BLaER1 treated with 17β-estradiol and CSF1 and Interleukin-3, amounts not matched to agents 10 nM and 100 nM (cell line): ENCODE measurements around the gene AUTS2.
A peak's percentile ranks its signal among the peaks of the same experiment; 100 is the strongest.

Source experiments
- H3K27ac ChIP-seq, 11 experiments: shearing (Covaris generic); formaldehyde crosslinking; 2 replicates each; pipeline ENCODE4 v1.8.1; 2022
- H3K27me3 ChIP-seq, 11 experiments: shearing (Covaris generic); formaldehyde crosslinking; 2 replicates each; pipeline ENCODE4 v1.8.1; 2022
- H3K36me3 ChIP-seq, 11 experiments: shearing (Covaris generic); formaldehyde crosslinking; 2 replicates each; pipeline ENCODE4 v1.8.1; 2022
- H3K4me1 ChIP-seq, 10 experiments: shearing (Covaris generic); formaldehyde crosslinking; 2 replicates each; pipeline ENCODE4 v1.8.1; 2022
- H3K4me2 ChIP-seq, 11 experiments: shearing (Covaris generic); formaldehyde crosslinking; 2 replicates each; pipeline ENCODE4 v1.8.1; 2022
- H3K4me3 ChIP-seq, 10 experiments: shearing (Covaris generic); formaldehyde crosslinking; 2 replicates each; pipeline ENCODE4 v1.8.1; 2022
- H3K9ac ChIP-seq, 11 experiments: shearing (Covaris generic); formaldehyde crosslinking; 2 replicates each; pipeline ENCODE4 v1.8.1; 2022
- H3K9me3 ChIP-seq, 11 experiments: shearing (Covaris generic); formaldehyde crosslinking; replicated peaks in 1 of 11; 2 replicates each; pipeline ENCODE4 v1.8.1; 2022
- H4K20me1 ChIP-seq, 11 experiments: shearing (Covaris generic); formaldehyde crosslinking; 2 replicates each; pipeline ENCODE4 v1.8.1; 2022
- Cebpa-rat ChIP-seq, 11 experiments: shearing (Covaris generic); IDR thresholded peaks; 2 replicates each; pipeline ENCODE4 v1.8.1; 2022

Gene AUTS2

GRCh38 chr7:70674571-70675010, 1076.3 kb downstream of the AUTS2 start:
- H3K27me3 ChIP-seq: no peaks in the 10 kb centered on the region
- peaks cover 0 to 8% (median 0%) of the 10 kb centered on the region in 11 experiments; a peak in 3 of 22 replicates for H3K36me3 ChIP-seq
- H4K20me1 ChIP-seq: no peaks in the 10 kb centered on the region
- no peak overlapping the region for H3K9ac ChIP-seq
- no peak overlapping the region for H3K4me3 ChIP-seq
- no peak overlapping the region for H3K4me2 ChIP-seq
- TF ChIP-seq Cebpa-rat (IDR thresholded peaks at IDR 0.05): no peak
- no peaks in the 10 kb centered on the region for H3K9me3 ChIP-seq
- no peak overlapping the region for H3K27ac ChIP-seq
- peaks cover 6 to 19% (median 14%) of the 10 kb centered on the region in 10 experiments; a peak in 19 of 20 replicates for H3K4me1 ChIP-seq

DNA sequence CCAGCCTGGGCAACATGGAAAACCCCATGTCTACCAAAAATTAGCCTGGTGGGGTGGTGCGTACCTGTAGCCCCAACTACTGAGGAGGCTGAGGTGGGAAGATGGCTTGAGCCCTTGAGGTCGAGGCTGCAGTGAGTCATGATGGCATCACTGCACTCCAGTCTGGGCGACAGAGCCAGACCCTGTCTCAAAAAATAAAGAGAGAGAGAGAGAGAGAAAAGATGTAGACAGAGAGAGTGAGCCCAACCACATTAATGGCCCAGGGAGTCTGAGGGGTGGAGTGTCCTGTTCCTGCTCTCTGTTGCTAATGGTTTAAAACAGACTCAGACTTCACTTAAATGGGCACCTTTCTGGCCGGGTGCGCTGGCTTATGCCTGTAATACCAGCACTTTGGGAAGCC, 1078.0 kb downstream of the AUTS2 start:
- Histone ChIP-seq H4K20me1 (no peaks in the 10 kb centered on the region), H3K9me3 (no peaks in the 10 kb centered on the region), H3K4me3 (no peak overlapping the region), H3K36me3 (peaks cover 0 to 8% (median 0%) of the 10 kb centered on the region in 11 experiments; a peak in 4 of 22 replicates), H3K4me1 (peaks cover 8 to 24% (median 18%) of the 10 kb centered on the region in 10 experiments; a peak in 19 of 20 replicates), H3K27ac (no peak overlapping the region), H3K4me2 (no peak overlapping the region), H3K27me3 (no peaks in the 10 kb centered on the region), H3K9ac (no peak overlapping the region)
- TF ChIP-seq Cebpa-rat (IDR thresholded peaks at IDR 0.05): no peak

DNA sequence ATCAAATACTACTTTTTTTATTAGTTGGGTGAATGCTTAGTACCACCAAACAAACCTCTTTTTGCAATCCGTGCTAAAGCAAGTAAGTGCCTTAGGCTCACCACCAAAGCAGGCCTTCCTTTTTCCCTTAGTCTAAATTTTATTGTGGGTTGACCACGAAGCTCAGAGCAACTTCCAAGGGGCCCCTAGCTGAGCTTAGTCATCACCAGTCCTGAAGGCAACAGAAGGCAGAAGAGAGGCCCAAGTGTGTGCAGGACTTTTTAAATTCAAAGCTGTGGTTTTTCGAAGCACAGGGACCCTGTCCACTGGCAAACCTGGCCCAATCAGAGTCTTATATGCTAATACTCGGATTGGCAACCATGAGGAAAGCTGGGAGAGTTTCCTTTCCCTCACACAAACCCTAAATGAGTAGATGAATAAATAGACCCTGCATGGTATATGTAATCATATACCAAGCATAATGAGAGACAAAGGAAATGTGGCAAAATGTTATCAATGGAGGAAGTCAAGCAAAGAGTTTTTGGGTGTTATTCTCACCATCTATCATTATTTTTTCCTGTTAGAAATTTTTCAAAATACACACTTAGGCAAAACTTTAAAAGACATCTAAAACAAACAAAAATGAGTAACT, 1080.5 kb downstream of the AUTS2 start:
- TF ChIP-seq Cebpa-rat (IDR thresholded peaks at IDR 0.05): no peak
- Histone ChIP-seq H3K4me3 (no peak overlapping the region), H3K36me3 (peaks cover 0 to 7% (median 0%) of the 10 kb centered on the region in 11 experiments; a peak in 4 of 22 replicates), H3K27ac (peak overlapping the region in 1 of 11 experiments; percentile 20; a peak in 1 of 22 replicates), H3K4me2 (peak overlapping the region in 7 of 11 experiments; percentile 1 to 55 (median 38); a peak in 12 of 22 replicates), H3K4me1 (peaks cover 24 to 41% (median 33%) of the 10 kb centered on the region in 10 experiments), H4K20me1 (no peaks in the 10 kb centered on the region), H3K9me3 (no peaks in the 10 kb centered on the region), H3K27me3 (no peaks in the 10 kb centered on the region), H3K9ac (no peak overlapping the region; a peak in 1 of 22 replicates)

GRCh38 chr7:70679661-70680060, 1081.4 kb downstream of the AUTS2 start:
- no peaks in the 10 kb centered on the region for H4K20me1 ChIP-seq
- H3K4me1 ChIP-seq: peaks cover 24 to 41% (median 33%) of the 10 kb centered on the region in 10 experiments
- no peaks in the 10 kb centered on the region for H3K9me3 ChIP-seq
- no peak for TF ChIP-seq Cebpa-rat (IDR thresholded peaks at IDR 0.05)
- no peak overlapping the region for H3K27ac ChIP-seq
- H3K27me3 ChIP-seq: no peaks in the 10 kb centered on the region
- H3K4me2 ChIP-seq: peak overlapping the region in 3 of 11 experiments; percentile 33 to 55 (median 55); a peak in 4 of 22 replicates
- no peak overlapping the region for H3K9ac ChIP-seq
- no peak overlapping the region for H3K4me3 ChIP-seq
- H3K36me3 ChIP-seq: peaks cover 0 to 7% (median 0%) of the 10 kb centered on the region in 11 experiments; a peak in 4 of 22 replicates

DNA sequence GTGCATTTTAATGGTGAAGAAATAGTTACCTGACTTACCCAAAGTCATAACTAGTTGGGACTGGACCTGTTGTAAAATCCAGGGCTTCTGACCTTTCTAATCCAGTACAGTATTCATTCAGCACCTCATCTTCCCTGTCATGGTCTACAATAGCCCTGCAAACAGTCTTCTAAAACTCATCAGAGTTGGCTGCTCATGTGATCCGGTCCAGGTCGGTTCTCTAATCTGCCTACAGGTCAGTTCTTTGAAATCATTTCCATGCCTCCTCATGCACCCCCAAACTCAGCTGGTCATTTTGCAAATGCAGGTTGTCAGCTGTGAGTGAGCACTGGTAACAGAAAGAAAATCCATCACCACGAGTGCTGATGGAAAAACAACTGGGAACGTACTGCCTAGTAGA, 1082.0 kb downstream of the AUTS2 start:
- no peaks in the 10 kb centered on the region for H4K20me1 ChIP-seq
- H3K4me2 ChIP-seq: no peak overlapping the region
- no peaks in the 10 kb centered on the region for H3K27me3 ChIP-seq
- H3K9ac ChIP-seq: no peak overlapping the region
- TF ChIP-seq Cebpa-rat (IDR thresholded peaks at IDR 0.05): no peak
- peaks cover 24 to 41% (median 33%) of the 10 kb centered on the region in 10 experiments for H3K4me1 ChIP-seq
- peaks cover 0 to 7% (median 0%) of the 10 kb centered on the region in 11 experiments; a peak in 4 of 22 replicates for H3K36me3 ChIP-seq
- no peak overlapping the region for H3K27ac ChIP-seq
- no peaks in the 10 kb centered on the region for H3K9me3 ChIP-seq
- no peak overlapping the region for H3K4me3 ChIP-seq

- Histone ChIP-seq H3K4me3 (no peak overlapping the region), H3K4me2 (peak overlapping the region in 7 of 11 experiments; percentile 66 to 76 (median 71); a peak in 9 of 22 replicates), H4K20me1 (no peaks in the 10 kb centered on the region), H3K27ac (peak overlapping the region in 1 of 11 experiments; percentile 60; a peak in 2 of 22 replicates), H3K9me3 (no peaks in the 10 kb centered on the region), H3K9ac (no peak overlapping the region), H3K27me3 (no peaks in the 10 kb centered on the region), H3K36me3 (peaks cover 0 to 2% (median 0%) of the 10 kb centered on the region in 11 experiments; a peak in 3 of 22 replicates), H3K4me1 (peaks cover 24 to 41% (median 33%) of the 10 kb centered on the region in 10 experiments)
- TF ChIP-seq Cebpa-rat (IDR thresholded peaks at IDR 0.05): no peak
Observed at GRCh38 chr7:70680743-70681468, 1082.6 kb downstream of the AUTS2 start.

DNA sequence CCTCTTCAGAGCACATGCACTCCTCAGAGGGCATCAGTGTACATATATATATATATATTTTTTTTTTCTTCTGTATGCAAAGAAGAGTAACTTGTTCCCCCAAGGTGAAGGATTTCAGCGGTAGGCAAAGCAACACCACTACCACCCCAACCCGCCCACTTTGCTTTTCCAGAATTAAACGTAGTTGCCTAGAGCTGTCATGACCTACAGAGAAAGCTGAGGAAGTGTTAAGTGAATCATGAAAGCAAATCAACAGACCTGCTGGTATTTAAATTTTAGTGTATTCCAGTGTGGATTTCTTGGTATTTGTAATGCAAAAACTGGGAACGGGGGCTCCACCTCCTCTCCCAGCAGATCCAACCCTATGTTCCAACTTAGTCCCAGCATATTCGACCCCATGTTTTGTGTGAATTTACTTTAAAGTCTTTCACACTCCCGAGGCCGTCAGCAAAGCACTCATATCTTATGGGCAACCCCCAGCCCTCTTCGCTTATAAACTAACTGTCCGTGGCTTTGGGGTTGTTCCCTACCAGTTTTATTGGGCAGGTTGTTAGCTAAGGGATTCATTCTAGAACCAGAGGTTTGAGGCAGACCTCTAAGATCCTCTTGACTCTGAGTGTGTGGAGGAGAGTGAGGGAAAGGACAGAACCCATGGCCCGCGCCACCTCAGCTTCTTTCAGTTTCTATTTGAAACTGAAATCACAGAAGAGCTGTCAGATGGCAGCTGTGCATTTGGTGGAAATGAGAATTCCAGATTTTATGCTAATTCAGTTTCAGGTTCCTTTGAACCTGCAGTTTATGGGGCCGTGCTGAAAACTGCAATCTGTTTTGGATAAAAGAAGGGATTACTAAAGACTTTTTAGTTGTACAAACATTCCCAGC, 1083.4 kb downstream of the AUTS2 start:
- Histone ChIP-seq H3K36me3 (no peaks in the 10 kb centered on the region; a peak in 3 of 22 replicates), H3K9ac (peak overlapping the region in 5 of 11 experiments; percentile 4 to 33 (median 13); a peak in 3 of 22 replicates), H3K4me1 (peaks cover 24 to 41% (median 33%) of the 10 kb centered on the region in 10 experiments), H3K4me2 (peak overlapping the region; percentile 66 to 76 (median 70)), H3K27me3 (no peaks in the 10 kb centered on the region), H3K4me3 (no peak overlapping the region), H3K9me3 (no peaks in the 10 kb centered on the region), H3K27ac (peak overlapping the region in 4 of 11 experiments; percentile 10 to 61 (median 40); a peak in 8 of 22 replicates), H4K20me1 (no peaks in the 10 kb centered on the region)
- no peak for TF ChIP-seq Cebpa-rat (IDR thresholded peaks at IDR 0.05)

- Histone ChIP-seq H4K20me1 (no peaks in the 10 kb centered on the region), H3K27me3 (no peaks in the 10 kb centered on the region), H3K27ac (no peak overlapping the region), H3K4me2 (no peak overlapping the region), H3K36me3 (no peaks in the 10 kb centered on the region; a peak in 3 of 22 replicates), H3K9ac (no peak overlapping the region), H3K4me1 (peaks cover 16 to 27% (median 21%) of the 10 kb centered on the region in 10 experiments), H3K9me3 (no peaks in the 10 kb centered on the region), H3K4me3 (no peak overlapping the region)
- no peak for TF ChIP-seq Cebpa-rat (IDR thresholded peaks at IDR 0.05)
Observed at GRCh38 chr7:70684173-70684572, 1085.9 kb downstream of the AUTS2 start.
